Coronary artery (tissue), 2 donors: ENCODE data around the gene NXPE4.
"Not testable (repeated sequence)": the region's sequence is repeated elsewhere in the genome, so short reads cannot be mapped to it uniquely, and the experiment has no call there.

Source experiments
- DNase-seq: peaks from one replicate; pipeline ENCODE4 v3.0.0-alpha.2; 2017; ENCODE audit warnings: low spot score
- H3K27ac ChIP-seq, 2 donors: fragments of 200-600 bp; sonication (generic); one replicate each; pipeline ENCODE4 v1.5.1; 2016 to 2019
- H3K4me3 ChIP-seq: fragments of 200-600 bp; sonication (generic); 2 replicates; pipeline ENCODE4 v1.5.1; 2016; ENCODE audit warnings: mild to moderate bottlenecking, moderate library complexity
- TF ChIP-seq, protein P1 (sequence below): fragments of 200-600 bp; sonication (generic); IDR thresholded peaks from one replicate; pipeline ENCODE4 v1.5.1; 2019; ENCODE audit warnings: antibody characterized with exemption

The NXPE4 gene

DNA sequence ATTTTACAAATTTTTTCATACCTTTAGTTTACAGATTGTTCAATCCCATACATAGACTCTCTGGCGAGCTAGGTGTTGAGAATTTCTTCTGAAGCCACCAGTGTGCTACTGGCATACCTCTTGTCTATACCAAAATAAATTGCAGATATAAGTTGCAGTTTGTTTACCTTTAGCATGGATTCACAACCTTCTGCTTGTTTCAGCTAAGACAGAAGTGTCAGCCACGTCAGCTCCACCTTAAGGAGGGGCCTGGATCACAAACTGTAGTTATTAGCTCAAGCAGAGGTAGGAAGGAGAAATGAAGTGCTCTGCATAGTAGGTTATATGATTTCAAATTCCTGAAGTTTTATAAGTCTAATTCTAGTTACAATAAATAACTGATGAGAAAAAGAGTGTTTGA, at the start of gene NXPE4:
Gene NXPE4 (minus strand): TSS at position 216 of the 400 bp plus-strand sequence. CDS start 1,027 bp downstream, outside the sequence.
- H3K27ac ChIP-seq: no peak within 1 kb of the TSS
- no peak within 1 kb of the TSS for H3K4me3 ChIP-seq
- DNase-seq: no peak
- TF ChIP-seq, protein P1, sequence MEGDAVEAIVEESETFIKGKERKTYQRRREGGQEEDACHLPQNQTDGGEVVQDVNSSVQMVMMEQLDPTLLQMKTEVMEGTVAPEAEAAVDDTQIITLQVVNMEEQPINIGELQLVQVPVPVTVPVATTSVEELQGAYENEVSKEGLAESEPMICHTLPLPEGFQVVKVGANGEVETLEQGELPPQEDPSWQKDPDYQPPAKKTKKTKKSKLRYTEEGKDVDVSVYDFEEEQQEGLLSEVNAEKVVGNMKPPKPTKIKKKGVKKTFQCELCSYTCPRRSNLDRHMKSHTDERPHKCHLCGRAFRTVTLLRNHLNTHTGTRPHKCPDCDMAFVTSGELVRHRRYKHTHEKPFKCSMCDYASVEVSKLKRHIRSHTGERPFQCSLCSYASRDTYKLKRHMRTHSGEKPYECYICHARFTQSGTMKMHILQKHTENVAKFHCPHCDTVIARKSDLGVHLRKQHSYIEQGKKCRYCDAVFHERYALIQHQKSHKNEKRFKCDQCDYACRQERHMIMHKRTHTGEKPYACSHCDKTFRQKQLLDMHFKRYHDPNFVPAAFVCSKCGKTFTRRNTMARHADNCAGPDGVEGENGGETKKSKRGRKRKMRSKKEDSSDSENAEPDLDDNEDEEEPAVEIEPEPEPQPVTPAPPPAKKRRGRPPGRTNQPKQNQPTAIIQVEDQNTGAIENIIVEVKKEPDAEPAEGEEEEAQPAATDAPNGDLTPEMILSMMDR: no peak

GRCh38 chr11:114639440-114639839, 43.9 kb upstream of the NXPE4 start:
- DNase-seq, H3K27ac ChIP-seq, H3K4me3 ChIP-seq: not testable (repeated sequence)

- H3K27ac ChIP-seq, DNase-seq, H3K4me3 ChIP-seq: not testable (repeated sequence)
Observed at GRCh38 chr11:114631445-114631965, 35.9 kb upstream of the NXPE4 start.

DNA sequence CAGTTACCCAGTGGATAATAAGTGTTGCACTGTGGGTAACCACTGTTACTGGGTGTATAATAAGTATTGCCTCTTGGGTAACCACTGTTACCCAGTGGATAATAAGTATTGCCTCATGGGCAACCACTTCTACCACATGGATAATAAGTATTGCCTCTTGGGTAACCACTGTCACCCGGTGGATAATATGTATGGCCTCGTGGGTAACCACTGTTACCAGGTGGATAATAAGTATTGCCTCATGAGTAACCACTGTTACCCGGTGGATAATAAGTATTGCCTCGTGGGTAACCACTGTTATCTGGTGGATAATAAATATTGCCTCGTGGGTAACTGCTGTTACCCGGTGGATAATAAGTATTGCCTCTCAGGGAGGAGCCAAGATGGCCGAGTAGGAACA, 29.7 kb upstream of the NXPE4 start:
- Histone ChIP-seq H3K27ac (no peak overlapping the region), H3K4me3 (no peak overlapping the region)
- no peak for DNase-seq
- TF ChIP-seq, protein P1: no peak

GRCh38 chr11:114624455-114625207, 29.0 kb upstream of the NXPE4 start:
- Histone ChIP-seq H3K4me3 (no peak overlapping the region), H3K27ac (no peak overlapping the region)
- TF ChIP-seq, protein P1: no peak
- no peak for DNase-seq

DNA sequence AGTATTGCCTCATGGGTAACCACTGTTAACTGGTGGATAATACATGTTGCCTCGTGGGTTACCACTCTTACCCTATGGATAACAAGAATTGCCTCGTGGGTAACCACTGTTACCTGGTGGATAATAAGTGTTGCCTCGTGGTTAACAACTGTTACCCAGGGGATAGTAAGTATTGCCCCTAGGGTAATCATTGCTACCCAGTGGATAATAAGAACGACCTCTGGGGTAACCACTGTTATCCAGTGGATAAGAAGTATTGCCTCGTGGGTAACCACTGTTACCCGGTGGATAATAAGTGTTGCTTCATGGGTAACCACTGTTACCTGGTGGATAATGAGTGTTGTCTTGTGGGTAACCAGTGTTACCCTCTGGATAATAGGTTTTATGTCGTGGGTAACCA, 28.1 kb upstream of the NXPE4 start:
- DNase-seq: no peak
- no peak overlapping the region for H3K27ac ChIP-seq
- TF ChIP-seq, protein P1: no peak
- H3K4me3 ChIP-seq: no peak overlapping the region

GRCh38 chr11:114622858-114623257, 27.3 kb upstream of the NXPE4 start:
- Histone ChIP-seq H3K4me3 (no peak overlapping the region), H3K27ac (no peak overlapping the region)
- no peak for DNase-seq
- TF ChIP-seq, protein P1: no peak
